ENCODE data around the gene CCR4.
"Not testable (repeated sequence)": the region's sequence is repeated elsewhere in the genome, so short reads cannot be mapped to it uniquely, and the experiment has no call there.

CCR4 gene

GRCh38 chr3:32983124-32983523, 31.7 kb downstream of the CCR4 start:
- DNase-seq (ENCODE audit: low read depth): no peak

- not testable (repeated sequence) for DNase-seq (ENCODE audit: low read depth)
Observed at GRCh38 chr3:32984918-32985317, 33.5 kb downstream of the CCR4 start.

GRCh38 chr3:32989171-32989570, 37.7 kb downstream of the CCR4 start:
- no peak for DNase-seq (ENCODE audit: low read depth)

- DNase-seq (ENCODE audit: low read depth): no peak
Observed at GRCh38 chr3:32990116-32990515, 38.7 kb downstream of the CCR4 start.

GRCh38 chr3:32991781-32992180, 40.3 kb downstream of the CCR4 start:
- no peak for DNase-seq (ENCODE audit: low read depth)

GRCh38 chr3:32992310-32992686, 40.9 kb downstream of the CCR4 start:
- no peak for DNase-seq (ENCODE audit: low read depth)

GRCh38 chr3:32994045-32994444, 42.6 kb downstream of the CCR4 start:
- no peak for DNase-seq (ENCODE audit: low read depth)

GRCh38 chr3:32995098-32995497, 43.7 kb downstream of the CCR4 start:
- no peak for DNase-seq (ENCODE audit: low read depth)

GRCh38 chr3:32996048-32996754, 44.8 kb downstream of the CCR4 start:
- DNase-seq (ENCODE audit: low read depth): no peak

GRCh38 chr3:32996755-32997091, 45.3 kb downstream of the CCR4 start:
- DNase-seq (ENCODE audit: low read depth): no peak

GRCh38 chr3:32998631-32999451, 47.4 kb downstream of the CCR4 start:
- no peak for DNase-seq (ENCODE audit: low read depth)

GRCh38 chr3:33000691-33001385, 49.4 kb downstream of the CCR4 start:
- no peak for DNase-seq (ENCODE audit: low read depth)

GRCh38 chr3:33001889-33002288, 50.4 kb downstream of the CCR4 start:
- no peak for DNase-seq (ENCODE audit: low read depth)

- no peak for DNase-seq (ENCODE audit: low read depth)
Observed at GRCh38 chr3:33003308-33003707, 51.9 kb downstream of the CCR4 start.

GRCh38 chr3:33004205-33004604, 52.8 kb downstream of the CCR4 start:
- no peak for DNase-seq (ENCODE audit: low read depth)

- DNase-seq (ENCODE audit: low read depth): no peak
Observed at GRCh38 chr3:33004961-33005360, 53.5 kb downstream of the CCR4 start.

All from stimulated activated CD8-positive, alpha-beta memory T cell treated with anti-CD3 and anti-CD28 coated beads, Interleukin-12 subunit alpha, Interleukin-12 subunit beta, amount 100 ng/mL, for 4 hours (primary cell).